ENCODE results near the gene PHLDA2.
A peak's percentile ranks its signal among the peaks of the same experiment; 100 is the strongest.

DNA sequence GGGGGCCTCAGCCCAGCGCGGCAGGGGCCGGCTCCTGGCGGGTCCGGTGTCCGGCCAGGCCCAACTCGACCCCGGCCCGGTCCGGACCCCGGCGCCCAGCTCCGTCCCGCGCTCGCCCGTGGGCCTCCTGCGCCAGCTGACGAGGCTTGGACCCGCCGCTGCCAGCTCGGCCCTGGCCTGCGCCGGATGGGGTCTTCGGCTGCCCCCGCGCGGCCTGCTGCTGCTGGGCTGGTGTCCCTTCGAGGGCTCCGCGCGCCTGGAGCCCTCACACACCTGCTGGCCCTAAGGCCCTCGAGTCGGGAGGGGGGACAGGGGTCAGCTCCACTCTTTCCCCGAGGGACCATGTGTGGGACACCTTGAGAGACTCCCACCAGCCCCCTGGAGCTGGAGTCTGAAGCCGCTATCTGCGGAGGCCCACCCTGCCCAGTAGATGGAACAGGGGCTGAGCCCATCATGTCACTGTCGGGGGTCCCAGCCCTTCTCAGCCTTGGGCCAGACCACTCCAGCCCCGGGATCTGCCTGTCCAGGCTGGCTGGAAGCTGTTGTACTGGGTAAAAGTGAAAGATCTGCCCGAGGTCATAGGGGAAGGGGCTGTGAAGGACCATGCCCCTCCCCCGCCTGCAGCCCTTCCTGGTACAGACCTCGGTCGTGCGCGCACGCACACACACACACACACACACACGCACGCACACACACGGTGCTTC, 42.9 kb downstream of the PHLDA2 start:
- TF ChIP-seq, protein P1, sequence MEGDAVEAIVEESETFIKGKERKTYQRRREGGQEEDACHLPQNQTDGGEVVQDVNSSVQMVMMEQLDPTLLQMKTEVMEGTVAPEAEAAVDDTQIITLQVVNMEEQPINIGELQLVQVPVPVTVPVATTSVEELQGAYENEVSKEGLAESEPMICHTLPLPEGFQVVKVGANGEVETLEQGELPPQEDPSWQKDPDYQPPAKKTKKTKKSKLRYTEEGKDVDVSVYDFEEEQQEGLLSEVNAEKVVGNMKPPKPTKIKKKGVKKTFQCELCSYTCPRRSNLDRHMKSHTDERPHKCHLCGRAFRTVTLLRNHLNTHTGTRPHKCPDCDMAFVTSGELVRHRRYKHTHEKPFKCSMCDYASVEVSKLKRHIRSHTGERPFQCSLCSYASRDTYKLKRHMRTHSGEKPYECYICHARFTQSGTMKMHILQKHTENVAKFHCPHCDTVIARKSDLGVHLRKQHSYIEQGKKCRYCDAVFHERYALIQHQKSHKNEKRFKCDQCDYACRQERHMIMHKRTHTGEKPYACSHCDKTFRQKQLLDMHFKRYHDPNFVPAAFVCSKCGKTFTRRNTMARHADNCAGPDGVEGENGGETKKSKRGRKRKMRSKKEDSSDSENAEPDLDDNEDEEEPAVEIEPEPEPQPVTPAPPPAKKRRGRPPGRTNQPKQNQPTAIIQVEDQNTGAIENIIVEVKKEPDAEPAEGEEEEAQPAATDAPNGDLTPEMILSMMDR (conservative IDR thresholded peaks at IDR 0.05; ENCODE audit: low read depth in 2 of 2): peak; percentile 22 to 67; a peak in 3 of 4 replicates
- TF ChIP-seq, protein P2, sequence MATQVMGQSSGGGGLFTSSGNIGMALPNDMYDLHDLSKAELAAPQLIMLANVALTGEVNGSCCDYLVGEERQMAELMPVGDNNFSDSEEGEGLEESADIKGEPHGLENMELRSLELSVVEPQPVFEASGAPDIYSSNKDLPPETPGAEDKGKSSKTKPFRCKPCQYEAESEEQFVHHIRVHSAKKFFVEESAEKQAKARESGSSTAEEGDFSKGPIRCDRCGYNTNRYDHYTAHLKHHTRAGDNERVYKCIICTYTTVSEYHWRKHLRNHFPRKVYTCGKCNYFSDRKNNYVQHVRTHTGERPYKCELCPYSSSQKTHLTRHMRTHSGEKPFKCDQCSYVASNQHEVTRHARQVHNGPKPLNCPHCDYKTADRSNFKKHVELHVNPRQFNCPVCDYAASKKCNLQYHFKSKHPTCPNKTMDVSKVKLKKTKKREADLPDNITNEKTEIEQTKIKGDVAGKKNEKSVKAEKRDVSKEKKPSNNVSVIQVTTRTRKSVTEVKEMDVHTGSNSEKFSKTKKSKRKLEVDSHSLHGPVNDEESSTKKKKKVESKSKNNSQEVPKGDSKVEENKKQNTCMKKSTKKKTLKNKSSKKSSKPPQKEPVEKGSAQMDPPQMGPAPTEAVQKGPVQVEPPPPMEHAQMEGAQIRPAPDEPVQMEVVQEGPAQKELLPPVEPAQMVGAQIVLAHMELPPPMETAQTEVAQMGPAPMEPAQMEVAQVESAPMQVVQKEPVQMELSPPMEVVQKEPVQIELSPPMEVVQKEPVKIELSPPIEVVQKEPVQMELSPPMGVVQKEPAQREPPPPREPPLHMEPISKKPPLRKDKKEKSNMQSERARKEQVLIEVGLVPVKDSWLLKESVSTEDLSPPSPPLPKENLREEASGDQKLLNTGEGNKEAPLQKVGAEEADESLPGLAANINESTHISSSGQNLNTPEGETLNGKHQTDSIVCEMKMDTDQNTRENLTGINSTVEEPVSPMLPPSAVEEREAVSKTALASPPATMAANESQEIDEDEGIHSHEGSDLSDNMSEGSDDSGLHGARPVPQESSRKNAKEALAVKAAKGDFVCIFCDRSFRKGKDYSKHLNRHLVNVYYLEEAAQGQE (IDR thresholded peaks at IDR 0.05; ENCODE audit: unreplicated experiment): no peak
- TF ChIP-seq, protein P3, sequence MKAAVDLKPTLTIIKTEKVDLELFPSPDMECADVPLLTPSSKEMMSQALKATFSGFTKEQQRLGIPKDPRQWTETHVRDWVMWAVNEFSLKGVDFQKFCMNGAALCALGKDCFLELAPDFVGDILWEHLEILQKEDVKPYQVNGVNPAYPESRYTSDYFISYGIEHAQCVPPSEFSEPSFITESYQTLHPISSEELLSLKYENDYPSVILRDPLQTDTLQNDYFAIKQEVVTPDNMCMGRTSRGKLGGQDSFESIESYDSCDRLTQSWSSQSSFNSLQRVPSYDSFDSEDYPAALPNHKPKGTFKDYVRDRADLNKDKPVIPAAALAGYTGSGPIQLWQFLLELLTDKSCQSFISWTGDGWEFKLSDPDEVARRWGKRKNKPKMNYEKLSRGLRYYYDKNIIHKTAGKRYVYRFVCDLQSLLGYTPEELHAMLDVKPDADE (IDR thresholded peaks at IDR 0.05): no peak
- no peak for TF ChIP-seq EZH2 (IDR thresholded peaks at IDR 0.05; ENCODE audit: low read depth, unreplicated experiment)
- no peak for TF ChIP-seq ZNF331 (CRISPR knock-in tag; IDR thresholded peaks at IDR 0.05; ENCODE audit: low read depth)
- no peak for TF ChIP-seq POLR2AphosphoS5 (IDR thresholded peaks at IDR 0.05; ENCODE audit: low read depth)
- no peak for TF ChIP-seq EZH2phosphoT487 (IDR thresholded peaks at IDR 0.05; ENCODE audit: unreplicated experiment)
- TF ChIP-seq CREB1 (CRISPR knock-in tag; IDR thresholded peaks at IDR 0.05; ENCODE audit: low read depth): no peak
- TF ChIP-seq ZNF462 (CRISPR knock-in tag; IDR thresholded peaks at IDR 0.05): no peak
- TF ChIP-seq STAT1 (IDR thresholded peaks at IDR 0.05; ENCODE audit: unreplicated experiment): no peak
